Effector memory CD4-positive, alpha-beta T cell (primary cell): Measurements from ENCODE around the gene PLPP4.

Source experiments
- DNase-seq, 3 donors: peaks; one replicate each; pipeline ENCODE4 v3.0.0-alpha.2; 2020
- H3K27ac ChIP-seq: 2 replicates; pipeline ENCODE4 v1.7.0; 2013; ENCODE audit warnings: mild to moderate bottlenecking, low read length, moderate library complexity; ENCODE audit not compliant: insufficient read depth, poor library complexity, severe bottlenecking
- H3K27me3 ChIP-seq: replicated peaks from 2 replicates; pipeline ENCODE4 v1.7.0; 2013; ENCODE audit warnings: mild to moderate bottlenecking, low read length; ENCODE audit not compliant: insufficient read depth, control insufficient read depth, poor library complexity, severe bottlenecking
- H3K36me3 ChIP-seq: 2 replicates; pipeline ENCODE4 v1.7.0; 2013; ENCODE audit warnings: mild to moderate bottlenecking, low read length, moderate library complexity; ENCODE audit not compliant: control insufficient read depth, insufficient read depth
- H3K4me1 ChIP-seq: 2 replicates; pipeline ENCODE4 v1.7.0; 2013; ENCODE audit warnings: low read length, mild to moderate bottlenecking; ENCODE audit not compliant: control insufficient read depth, insufficient read depth, poor library complexity, severe bottlenecking
- H3K4me3 ChIP-seq: 2 replicates; pipeline ENCODE4 v1.7.0; 2013; ENCODE audit warnings: low read length, low read depth, mild to moderate bottlenecking; ENCODE audit not compliant: insufficient read depth, poor library complexity, severe bottlenecking
- H3K9me3 ChIP-seq: 2 replicates; pipeline ENCODE4 v1.7.0; 2013; ENCODE audit warnings: mild to moderate bottlenecking, low read length, moderate library complexity; ENCODE audit not compliant: control insufficient read depth

PLPP4 gene

GRCh38 chr10:120483006-120483405 is 26.0 kb downstream of the PLPP4 start:
- Histone ChIP-seq H3K4me1 (no peaks in the 10 kb centered on the region), H3K4me3 (no peak overlapping the region), H3K36me3 (no peaks in the 10 kb centered on the region), H3K27me3 (no peaks in the 10 kb centered on the region), H3K9me3 (no peaks in the 10 kb centered on the region), H3K27ac (no peak overlapping the region)
- no peak for DNase-seq

- Histone ChIP-seq H3K9me3 (no peaks in the 10 kb centered on the region), H3K4me1 (no peaks in the 10 kb centered on the region), H3K27ac (no peak overlapping the region), H3K27me3 (no peaks in the 10 kb centered on the region), H3K4me3 (no peak overlapping the region), H3K36me3 (no peaks in the 10 kb centered on the region)
- DNase-seq, result no peak
Observed at GRCh38 chr10:120483651-120484301, 26.7 kb downstream of the PLPP4 start.

- no peak overlapping the region for H3K27ac ChIP-seq
- no peak overlapping the region for H3K4me3 ChIP-seq
- no peak for DNase-seq
- H3K36me3 ChIP-seq, result no peaks in the 10 kb centered on the region
- H3K9me3 ChIP-seq, result no peaks in the 10 kb centered on the region
- H3K4me1 ChIP-seq, result no peaks in the 10 kb centered on the region
- no peaks in the 10 kb centered on the region for H3K27me3 ChIP-seq
Observed at GRCh38 chr10:120485946-120486345, 28.9 kb downstream of the PLPP4 start.

DNA sequence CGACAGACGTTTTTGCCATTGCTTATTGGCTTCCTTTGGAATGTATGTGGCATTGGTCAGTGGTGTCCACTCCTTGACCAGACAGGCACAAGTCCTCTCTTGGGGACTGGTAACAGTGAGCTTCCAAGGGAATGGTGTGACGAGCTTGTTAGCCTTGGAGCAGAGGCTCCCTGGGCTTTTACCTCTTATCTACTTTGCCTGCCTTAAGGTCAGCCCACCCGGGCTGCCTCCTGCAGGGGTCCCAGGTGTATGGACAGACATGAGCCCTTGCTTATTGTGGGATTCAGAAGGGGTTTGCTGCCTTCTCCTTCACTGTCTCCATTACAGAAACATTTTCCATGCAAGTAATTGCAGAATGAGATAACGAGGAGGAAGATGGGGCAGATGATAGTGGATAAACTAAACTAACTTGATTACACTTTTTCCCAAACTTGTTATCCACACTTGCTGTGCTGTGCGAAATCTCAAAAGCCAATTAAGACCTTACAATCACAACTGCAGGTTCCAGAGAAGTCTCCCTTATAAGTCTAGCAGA is 29.7 kb downstream of the PLPP4 start:
- Histone ChIP-seq H3K4me3 (no peak overlapping the region), H3K36me3 (no peaks in the 10 kb centered on the region), H3K9me3 (no peaks in the 10 kb centered on the region), H3K4me1 (no peaks in the 10 kb centered on the region), H3K27ac (no peak overlapping the region), H3K27me3 (no peaks in the 10 kb centered on the region)
- no peak for DNase-seq

GRCh38 chr10:120490288-120490687 is 33.3 kb downstream of the PLPP4 start:
- no peak overlapping the region for H3K4me3 ChIP-seq
- no peak for DNase-seq
- H3K4me1 ChIP-seq, result no peaks in the 10 kb centered on the region
- no peaks in the 10 kb centered on the region for H3K36me3 ChIP-seq
- no peak overlapping the region for H3K27ac ChIP-seq
- H3K9me3 ChIP-seq, result no peaks in the 10 kb centered on the region
- no peaks in the 10 kb centered on the region for H3K27me3 ChIP-seq

DNA sequence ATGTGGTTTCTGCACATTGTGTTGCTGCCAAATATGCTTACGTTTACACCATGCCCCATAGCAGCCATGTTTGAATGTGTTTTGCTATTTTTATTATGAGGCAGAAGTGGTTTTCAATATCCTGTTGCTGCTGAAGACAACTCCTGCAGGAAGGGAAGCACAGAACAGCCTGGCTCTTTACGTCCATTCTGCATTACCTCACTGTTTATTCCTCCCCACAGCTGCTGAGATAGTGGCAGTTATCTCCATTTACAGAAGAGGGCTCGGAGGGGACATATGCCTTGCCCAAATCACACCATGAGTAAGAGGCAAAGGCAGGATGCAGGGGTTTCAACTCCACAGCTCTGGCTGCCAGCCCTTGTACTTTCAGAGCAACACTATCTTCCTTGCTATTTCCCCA is 35.3 kb downstream of the PLPP4 start:
- Histone ChIP-seq H3K4me3 (no peak overlapping the region), H3K27ac (no peak overlapping the region), H3K4me1 (no peaks in the 10 kb centered on the region), H3K9me3 (no peaks in the 10 kb centered on the region), H3K36me3 (no peaks in the 10 kb centered on the region), H3K27me3 (no peaks in the 10 kb centered on the region)
- no peak for DNase-seq

- no peaks in the 10 kb centered on the region for H3K36me3 ChIP-seq
- no peak for DNase-seq
- no peaks in the 10 kb centered on the region for H3K9me3 ChIP-seq
- no peaks in the 10 kb centered on the region for H3K27me3 ChIP-seq
- H3K27ac ChIP-seq, result no peak overlapping the region
- no peak overlapping the region for H3K4me3 ChIP-seq
- no peaks in the 10 kb centered on the region for H3K4me1 ChIP-seq
Observed at GRCh38 chr10:120493411-120494312, 36.6 kb downstream of the PLPP4 start.

GRCh38 chr10:120494313-120494710 is 37.3 kb downstream of the PLPP4 start:
- Histone ChIP-seq H3K27ac (no peak overlapping the region), H3K9me3 (no peaks in the 10 kb centered on the region), H3K4me3 (no peak overlapping the region), H3K36me3 (no peaks in the 10 kb centered on the region), H3K4me1 (no peaks in the 10 kb centered on the region), H3K27me3 (no peaks in the 10 kb centered on the region)
- no peak for DNase-seq

DNA sequence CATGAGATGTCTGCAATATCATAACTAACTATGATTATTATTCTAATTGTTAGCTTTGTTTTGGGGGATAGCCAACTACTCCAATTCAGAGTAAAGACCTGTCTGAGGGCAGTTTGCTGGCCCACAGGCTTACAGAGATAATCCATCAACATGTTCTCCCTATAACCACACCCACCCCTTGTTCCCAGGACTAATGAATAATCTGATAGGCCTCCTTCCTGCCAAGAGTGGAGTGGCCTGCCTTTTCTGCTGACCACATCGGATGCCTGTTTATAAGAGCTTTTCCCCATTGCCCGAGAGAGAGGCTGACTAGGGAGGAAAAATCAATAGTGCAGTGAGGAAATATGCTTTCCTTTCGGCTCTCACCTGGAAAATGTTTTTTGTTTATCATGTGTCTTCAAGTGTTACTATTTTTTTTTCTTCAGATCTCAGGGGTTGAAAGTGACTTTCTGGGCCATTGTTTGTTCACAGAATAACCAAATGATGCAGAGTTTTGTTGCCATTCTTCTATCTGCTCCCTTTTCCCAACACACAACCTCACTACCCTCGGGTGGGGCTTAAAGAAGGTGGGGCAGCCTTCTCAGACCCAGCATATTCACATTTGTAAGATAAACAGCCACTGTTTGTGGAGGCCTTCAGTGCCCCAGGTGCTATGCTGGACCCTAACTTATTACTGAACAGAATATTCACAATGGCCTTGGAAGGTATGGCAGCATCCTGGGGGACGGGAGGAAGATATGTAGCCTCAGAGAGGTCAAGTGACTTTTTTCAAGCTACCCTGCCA is 38.4 kb downstream of the PLPP4 start:
- H3K27me3 ChIP-seq, result no peaks in the 10 kb centered on the region
- DNase-seq, result no peak
- H3K4me1 ChIP-seq, result no peaks in the 10 kb centered on the region
- no peak overlapping the region for H3K4me3 ChIP-seq
- H3K9me3 ChIP-seq, result no peaks in the 10 kb centered on the region
- H3K36me3 ChIP-seq, result no peaks in the 10 kb centered on the region
- no peak overlapping the region for H3K27ac ChIP-seq
